HG03442 (cell line): ENCODE results near the gene PDZD7.

Experiments used
- ATAC-seq: cut with Tn5 transposase; IDR thresholded peaks from one replicate; pipeline ENCODE4 v1.9.1; 2021; ENCODE audit warnings: mild to moderate bottlenecking, moderate library complexity; ENCODE audit not compliant: unreplicated experiment

PDZD7 gene

GRCh38 chr10:101005361-101005760 is 25.6 kb downstream of the PDZD7 start:
- no peak for ATAC-seq

- ATAC-seq, result no peak
Measured at GRCh38 chr10:101003639-101004206, 27.2 kb downstream of the PDZD7 start.

- ATAC-seq, result no peak
Measured at GRCh38 chr10:101002456-101002855, 28.5 kb downstream of the PDZD7 start.

GRCh38 chr10:101001659-101002035 is 29.3 kb downstream of the PDZD7 start:
- no peak for ATAC-seq

GRCh38 chr10:101000915-101001658 is 29.8 kb downstream of the PDZD7 start:
- ATAC-seq, result no peak

- ATAC-seq, result no peak
Measured at GRCh38 chr10:101000127-101000914, 30.6 kb downstream of the PDZD7 start.

- no peak for ATAC-seq
Measured at GRCh38 chr10:100999742-101000126, 31.2 kb downstream of the PDZD7 start, which contains the start of gene LZTS2. Gene LZTS2 (plus strand): TSS chr10:100999808. CDS start chr10:101002539, 2,731 bp downstream.

- ATAC-seq, result peak; percentile 44
Measured at GRCh38 chr10:100998991-100999741, 31.8 kb downstream of the PDZD7 start.

GRCh38 chr10:100998183-100998990 is 32.5 kb downstream of the PDZD7 start:
- no peak for ATAC-seq

- ATAC-seq, result no peak
Measured at GRCh38 chr10:100997360-100998182, 33.4 kb downstream of the PDZD7 start.

- ATAC-seq, result no peak
Measured at GRCh38 chr10:100996678-100997359, 34.1 kb downstream of the PDZD7 start.

- ATAC-seq, result no peak
Measured at GRCh38 chr10:100995181-100995580, 35.7 kb downstream of the PDZD7 start.

- no peak for ATAC-seq
Measured at GRCh38 chr10:100993986-100994708, 36.8 kb downstream of the PDZD7 start.

GRCh38 chr10:100989088-100989487 is 41.8 kb downstream of the PDZD7 start:
- ATAC-seq, result no peak

- no peak for ATAC-seq
Measured at GRCh38 chr10:100988166-100988565, 42.8 kb downstream of the PDZD7 start.

GRCh38 chr10:100987685-100988049 is 43.3 kb downstream of the PDZD7 start:
- no peak for ATAC-seq

- ATAC-seq, result peak; percentile 69
Measured at GRCh38 chr10:100986952-100987684, 43.8 kb downstream of the PDZD7 start, which contains the start of the genes MRPL43 and TWNK. Gene MRPL43 (minus strand): TSS chr10:100987497. CDS start chr10:100987443, 54 bp downstream. Gene TWNK (plus strand): TSS chr10:100987543. CDS start chr10:100988211, 668 bp downstream.
